ENCODE measurements around the gene UXS1. TPM values are rescaled to one million over a fixed set of nuclear protein-coding genes. Genes with fewer than 3 reads are reported as not detected.

The UXS1 gene
- total RNA-seq, 5 donors from 2014 or later (not counting 1 experiment from before 2014, with no cell fraction given) = 90.8 to 167 (median 145) TPM

GRCh38 chr2:106192752-106193689 is 1.1 kb downstream of the UXS1 start:
- ChIA-PET POLR2A (interaction anchor here in 1 of 2 donors (0.5 to 0.8 kb wide), 2 partner anchors 33 to 107 kb away, joined by 4 read pairs; no protein-coding TSS in a partner anchor), CTCF (interaction anchor here in 1 of 2 donors (0.7 to 1.4 kb wide), 5 partner anchors 26 to 455 kb away, joined by 3 read pairs; no protein-coding TSS in a partner anchor)

GRCh38 chr2:106191511-106192016 is 2.5 kb downstream of the UXS1 start:
- ATAC-seq (replicated peaks in 1 of 4) = no peak

More at GRCh38 chr2:106192752-106193689, 1.1 kb downstream of the UXS1 start:
- Mint-ChIP-seq H3K9me3 (no peaks in the 10 kb centered on the region), H3K36me3 (peaks cover 7% of the 10 kb centered on the region), H3K27ac (peak overlapping the region; percentile 36 to 56), H3K27me3 (no peaks in the 10 kb centered on the region), H3K4me1 (peaks cover 57 to 62% (median 62%) of the 10 kb centered on the region in 3 donors), H3K4me3 (peak overlapping the region; percentile 78 to 84 (median 80))
- under 1% methylated on average over 27 of the region's 30 CpGs for WGBS (ENCODE audit: insufficient coverage)
- no peaks in the 10 kb centered on the region for H3K36me3 ChIP-seq (ENCODE audit: control insufficient read depth in 2 of 2, extremely low read depth in 1 of 2, insufficient read depth in 1 of 2, low read length in 1 of 2)
- H3K27me3 ChIP-seq (replicated peaks in 1 of 2; ENCODE audit: control insufficient read depth in 2 of 2, extremely low read depth in 1 of 2, insufficient read depth in 2 of 2, low read length in 1 of 2) = peaks cover 0 to 4% of the 10 kb centered on the region in 2 experiments
- peak in 3 of 4 experiments; percentile 2 to 27 (median 2) for ATAC-seq (replicated peaks in 1 of 4)
- H3K4me1 ChIP-seq (ENCODE audit: control insufficient read depth in 1 of 2, extremely low read depth in 1 of 2, insufficient read depth in 2 of 2, low read length in 2 of 2) = peaks cover 24 to 39% of the 10 kb centered on the region in 2 experiments
- H3K9me3 ChIP-seq = no peaks in the 10 kb centered on the region
- peak overlapping the region; percentile 71 to 84 for H3K4me3 ChIP-seq (ENCODE audit: control insufficient read depth in 1 of 2, extremely low read depth in 1 of 2, low read length in 1 of 2)
- peak overlapping the region; percentile 30 for H3K27ac ChIP-seq (ENCODE audit: low read length)
- peak in 32 of 35 experiments; percentile 10 to 67 (median 21) for DNase-seq

GRCh38 chr2:106189764-106190468 is 4.2 kb downstream of the UXS1 start:
- Histone ChIP-seq H3K36me3 (ENCODE audit: control insufficient read depth in 2 of 2, extremely low read depth in 1 of 2, insufficient read depth in 1 of 2, low read length in 1 of 2) (no peaks in the 10 kb centered on the region), H3K4me1 (ENCODE audit: control insufficient read depth in 1 of 2, extremely low read depth in 1 of 2, insufficient read depth in 2 of 2, low read length in 2 of 2) (peaks cover 27 to 41% of the 10 kb centered on the region in 2 experiments), H3K27ac (ENCODE audit: low read length) (no peak overlapping the region), H3K27me3 (replicated peaks in 1 of 2; ENCODE audit: control insufficient read depth in 2 of 2, extremely low read depth in 1 of 2, insufficient read depth in 2 of 2, low read length in 1 of 2) (no peaks in the 10 kb centered on the region), H3K9me3 (no peaks in the 10 kb centered on the region), H3K4me3 (ENCODE audit: control insufficient read depth in 1 of 2, extremely low read depth in 1 of 2, low read length in 1 of 2) (no peak overlapping the region)
- Mint-ChIP-seq H3K27ac (peak overlapping the region; percentile 19 to 74), H3K4me3 (peak overlapping the region in 1 of 3 donors; percentile 56), H3K9me3 (no peaks in the 10 kb centered on the region), H3K27me3 (no peaks in the 10 kb centered on the region), H3K4me1 (peaks cover 73 to 86% (median 82%) of the 10 kb centered on the region in 3 donors), H3K36me3 (peaks cover 17% of the 10 kb centered on the region)
- ChIA-PET POLR2A (no interaction called here), CTCF (interaction anchor here in 1 of 2 donors (0.6 kb wide), 1 partner anchor 158 kb away, joined by 4 read pairs; no protein-coding TSS in a partner anchor)
- ATAC-seq (replicated peaks in 1 of 4) (no peak), DNase-seq (no peak)
- WGBS (ENCODE audit: insufficient coverage) = no CpG with 5 or more reads among the region's 5 CpGs

More at GRCh38 chr2:106191511-106192016, 2.5 kb downstream of the UXS1 start:
- no peak for DNase-seq
- Histone ChIP-seq H3K9me3 (no peaks in the 10 kb centered on the region), H3K27ac (ENCODE audit: low read length) (no peak overlapping the region), H3K4me1 (ENCODE audit: control insufficient read depth in 1 of 2, extremely low read depth in 1 of 2, insufficient read depth in 2 of 2, low read length in 2 of 2) (peaks cover 30 to 44% of the 10 kb centered on the region in 2 experiments), H3K27me3 (replicated peaks in 1 of 2; ENCODE audit: control insufficient read depth in 2 of 2, extremely low read depth in 1 of 2, insufficient read depth in 2 of 2, low read length in 1 of 2) (peaks cover 0 to 4% of the 10 kb centered on the region in 2 experiments), H3K36me3 (ENCODE audit: control insufficient read depth in 2 of 2, extremely low read depth in 1 of 2, insufficient read depth in 1 of 2, low read length in 1 of 2) (no peaks in the 10 kb centered on the region), H3K4me3 (ENCODE audit: control insufficient read depth in 1 of 2, extremely low read depth in 1 of 2, low read length in 1 of 2) (no peak overlapping the region)
- Mint-ChIP-seq H3K9me3 (no peaks in the 10 kb centered on the region), H3K4me3 (peak overlapping the region; percentile 78 to 84 (median 80)), H3K27ac (peak overlapping the region; percentile 6 to 65), H3K27me3 (no peaks in the 10 kb centered on the region), H3K36me3 (peaks cover 7% of the 10 kb centered on the region), H3K4me1 (peaks cover 68 to 77% (median 74%) of the 10 kb centered on the region in 3 donors)
- ChIA-PET CTCF (no interaction called here), POLR2A (interaction anchor here in 1 of 2 donors (0.5 kb wide), 1 partner anchor 25 kb away, joined by 4 read pairs; no protein-coding TSS in a partner anchor)
- 91% methylated on average over 5 of the region's 5 CpGs for WGBS (ENCODE audit: insufficient coverage)

GRCh38 chr2:106189325-106189724 is 4.8 kb downstream of the UXS1 start:
- Histone ChIP-seq H3K27me3 (replicated peaks in 1 of 2; ENCODE audit: control insufficient read depth in 2 of 2, extremely low read depth in 1 of 2, insufficient read depth in 2 of 2, low read length in 1 of 2) (no peaks in the 10 kb centered on the region), H3K36me3 (ENCODE audit: control insufficient read depth in 2 of 2, extremely low read depth in 1 of 2, insufficient read depth in 1 of 2, low read length in 1 of 2) (no peaks in the 10 kb centered on the region), H3K9me3 (no peaks in the 10 kb centered on the region), H3K27ac (ENCODE audit: low read length) (no peak overlapping the region), H3K4me3 (ENCODE audit: control insufficient read depth in 1 of 2, extremely low read depth in 1 of 2, low read length in 1 of 2) (no peak overlapping the region), H3K4me1 (ENCODE audit: control insufficient read depth in 1 of 2, extremely low read depth in 1 of 2, insufficient read depth in 2 of 2, low read length in 2 of 2) (peaks cover 27 to 46% of the 10 kb centered on the region in 2 experiments)
- Mint-ChIP-seq H3K4me1 (peaks cover 78 to 89% (median 83%) of the 10 kb centered on the region in 3 donors), H3K27ac (peak overlapping the region in 1 of 2 donors; percentile 37), H3K36me3 (peaks cover 19% of the 10 kb centered on the region), H3K4me3 (peak overlapping the region in 1 of 3 donors; percentile 56), H3K9me3 (no peaks in the 10 kb centered on the region), H3K27me3 (no peaks in the 10 kb centered on the region)
- POLR2A ChIA-PET = no interaction called here
- CTCF ChIA-PET = interaction anchor here in 1 of 2 donors (0.6 kb wide), 1 partner anchor 157 kb away, joined by 4 read pairs; no protein-coding TSS in a partner anchor
- ATAC-seq (replicated peaks in 1 of 4) (no peak), DNase-seq (no peak)
- WGBS (ENCODE audit: insufficient coverage) = 100% methylated on average over 1 of the region's 6 CpGs

- H3K27me3 ChIP-seq (replicated peaks in 1 of 2; ENCODE audit: control insufficient read depth in 2 of 2, extremely low read depth in 1 of 2, insufficient read depth in 2 of 2, low read length in 1 of 2) = no peaks in the 10 kb centered on the region
- H3K36me3 ChIP-seq (ENCODE audit: control insufficient read depth in 2 of 2, extremely low read depth in 1 of 2, insufficient read depth in 1 of 2, low read length in 1 of 2) = no peaks in the 10 kb centered on the region
- H3K4me3 ChIP-seq (ENCODE audit: control insufficient read depth in 1 of 2, extremely low read depth in 1 of 2, low read length in 1 of 2) = no peak overlapping the region
- ATAC-seq (replicated peaks in 1 of 4) = peak in 1 of 4 experiments; percentile 52
- WGBS (ENCODE audit: insufficient coverage) = 94% methylated on average over 6 of the region's 14 CpGs
- H3K27ac ChIP-seq (ENCODE audit: low read length) = no peak overlapping the region
- ChIA-PET CTCF (interaction anchor here in 1 of 2 donors (0.5 kb wide), 1 partner anchor 157 kb away, joined by 6 read pairs; no protein-coding TSS in a partner anchor), POLR2A (no interaction called here)
- Mint-ChIP-seq H3K36me3 (peaks cover 23% of the 10 kb centered on the region), H3K27me3 (no peaks in the 10 kb centered on the region), H3K27ac (peak overlapping the region; percentile 8 to 34), H3K9me3 (no peaks in the 10 kb centered on the region), H3K4me3 (peak overlapping the region in 2 of 3 donors; percentile 18 to 56), H3K4me1 (peaks cover 83 to 95% (median 90%) of the 10 kb centered on the region in 3 donors)
- H3K4me1 ChIP-seq (ENCODE audit: control insufficient read depth in 1 of 2, extremely low read depth in 1 of 2, insufficient read depth in 2 of 2, low read length in 2 of 2) = peaks cover 34 to 51% of the 10 kb centered on the region in 2 experiments
- no peak for DNase-seq
- no peaks in the 10 kb centered on the region for H3K9me3 ChIP-seq
Measured at GRCh38 chr2:106187273-106187891, 6.7 kb downstream of the UXS1 start.

All from T-cell (primary cell).